H9 (cell line): Measurements from ENCODE around the gene SEMA4A. TPM values are rescaled to one million over a fixed set of nuclear protein-coding genes. Genes with fewer than 3 reads are reported as not detected.

ENCODE experiments used
- DNase-seq: peaks from one replicate; pipeline ENCODE4 v3.0.0-alpha.2; 2017
- H2AFZ ChIP-seq: one replicate; pipeline ENCODE4 v1.6.1; 2013; ENCODE audit warnings: mild to moderate bottlenecking, low read length, control low read depth, moderate library complexity
- H2AK5ac ChIP-seq: 2 replicates; pipeline ENCODE4 v1.6.1; 2013; ENCODE audit warnings: low read length, control low read depth, mixed read lengths; ENCODE audit not compliant: insufficient read length
- H2BK120ac ChIP-seq: one replicate; pipeline ENCODE4 v1.6.1; 2013; ENCODE audit warnings: low read depth, mild to moderate bottlenecking, low read length, control low read depth, inconsistent platforms; ENCODE audit not compliant: poor library complexity, severe bottlenecking
- H2BK12ac ChIP-seq: 2 replicates; pipeline ENCODE4 v1.6.1; 2013; ENCODE audit warnings: low read length, control low read depth, mixed read lengths, low read depth; ENCODE audit not compliant: insufficient read length
- H2BK15ac ChIP-seq: 2 replicates; pipeline ENCODE4 v1.6.1; 2013; ENCODE audit warnings: low read depth, low read length, control low read depth
- H2BK20ac ChIP-seq: one replicate; pipeline ENCODE4 v1.6.1; 2013; ENCODE audit warnings: low read depth, mild to moderate bottlenecking, low read length, control low read depth, inconsistent platforms; ENCODE audit not compliant: poor library complexity, severe bottlenecking
- H2BK5ac ChIP-seq: 2 replicates; pipeline ENCODE4 v1.6.1; 2013; ENCODE audit warnings: low read length, control low read depth, mixed read lengths; ENCODE audit not compliant: insufficient read length
- H3K14ac ChIP-seq: 2 replicates; pipeline ENCODE4 v1.6.1; 2013; ENCODE audit warnings: low read length, control low read depth; ENCODE audit not compliant: insufficient read depth
- H3K18ac ChIP-seq: 2 replicates; pipeline ENCODE4 v1.6.1; 2013; ENCODE audit warnings: low read depth, mild to moderate bottlenecking, mixed read lengths, low read length, control low read depth; ENCODE audit not compliant: insufficient read length
- H3K23ac ChIP-seq: 2 replicates; pipeline ENCODE4 v1.6.1; 2013; ENCODE audit warnings: low read length, control low read depth, mixed read lengths, low read depth; ENCODE audit not compliant: insufficient read length
- H3K23me2 ChIP-seq: 2 replicates; pipeline ENCODE4 v1.6.1; 2013; ENCODE audit warnings: low read depth, mild to moderate bottlenecking, mixed read lengths, low read length, control low read depth; ENCODE audit not compliant: insufficient read length, poor library complexity, severe bottlenecking
- H3K27ac ChIP-seq: 2 replicates; pipeline ENCODE4 v1.5.1; 2013; ENCODE audit warnings: low read length, control low read depth, mixed read lengths, low read depth; ENCODE audit not compliant: insufficient read length
- H3K27me3 ChIP-seq: 2 replicates; pipeline ENCODE4 v1.6.1; 2013; ENCODE audit warnings: low read length, control low read depth, inconsistent platforms; ENCODE audit not compliant: insufficient read depth
- H3K4ac ChIP-seq: 2 replicates; pipeline ENCODE4 v1.6.1; 2013; ENCODE audit warnings: low read depth, mild to moderate bottlenecking, control low read depth, inconsistent platforms, low read length, moderate library complexity
- H3K4me1 ChIP-seq: 2 replicates; pipeline ENCODE4 v1.6.1; 2013; ENCODE audit warnings: low read length, control low read depth, inconsistent platforms; ENCODE audit not compliant: insufficient read depth
- H3K4me2 ChIP-seq: 2 replicates; pipeline ENCODE4 v1.6.1; 2013; ENCODE audit warnings: low read length, control low read depth, mixed read lengths; ENCODE audit not compliant: insufficient read length, insufficient read depth
- H3K56ac ChIP-seq: 2 replicates; pipeline ENCODE4 v1.6.1; 2013; ENCODE audit warnings: low read depth, mild to moderate bottlenecking, mixed read lengths, low read length, control low read depth; ENCODE audit not compliant: insufficient read length
- H3K79me1 ChIP-seq: 2 replicates; pipeline ENCODE4 v1.6.1; 2013; ENCODE audit warnings: low read depth, mild to moderate bottlenecking, moderate library complexity, low read length, control low read depth, inconsistent platforms; ENCODE audit not compliant: insufficient read depth, poor library complexity, severe bottlenecking
- H3K79me2 ChIP-seq: 2 replicates; pipeline ENCODE4 v1.6.1; 2013; ENCODE audit warnings: low read length, control low read depth, inconsistent platforms; ENCODE audit not compliant: insufficient read depth
- H3K9ac ChIP-seq: 2 replicates; pipeline ENCODE4 v1.6.1; 2013; ENCODE audit warnings: low read length, control low read depth, mixed read lengths; ENCODE audit not compliant: insufficient read length; ENCODE audit errors: extremely low read depth
- H3K9me3 ChIP-seq: one replicate; pipeline ENCODE4 v1.6.1; 2013; ENCODE audit warnings: low read depth, low read length, inconsistent platforms; ENCODE audit not compliant: control insufficient read depth
- H3T11ph ChIP-seq: one replicate; pipeline ENCODE4 v1.6.1; 2013; ENCODE audit warnings: mild to moderate bottlenecking, low read length, control low read depth, inconsistent platforms
- H4K20me1 ChIP-seq: one replicate; pipeline ENCODE4 v1.6.1; 2013; ENCODE audit not compliant: control insufficient read depth, insufficient read length, insufficient read depth
- H4K5ac ChIP-seq: 2 replicates; pipeline ENCODE4 v1.6.1; 2013; ENCODE audit warnings: low read depth, mild to moderate bottlenecking, mixed read lengths, low read length, control low read depth; ENCODE audit not compliant: insufficient read length
- H4K8ac ChIP-seq: replicated peaks from 2 replicates; pipeline ENCODE4 v1.6.1; 2013; ENCODE audit warnings: low read length, control low read depth, mixed read lengths, low read depth; ENCODE audit not compliant: insufficient read length
- H4K91ac ChIP-seq: 2 replicates; pipeline ENCODE4 v1.6.1; 2013; ENCODE audit warnings: low read depth, mild to moderate bottlenecking, moderate library complexity, mixed read lengths, low read length, control low read depth; ENCODE audit not compliant: insufficient read length
- H3K27ac Mint-ChIP-seq, 3 experiments: 2 replicates in 2 of 3; 3 replicates in 1 of 3; pipeline ENCODE4 v1.8.0; 2020 to 2021; ENCODE audit warnings: mixed read lengths in 3 of 3, mild to moderate bottlenecking in 1 of 3, moderate library complexity in 1 of 3
- H3K27me3 Mint-ChIP-seq: 2 replicates; pipeline ENCODE4 v1.8.0; 2021; ENCODE audit warnings: low read depth, mild to moderate bottlenecking, moderate library complexity, mixed read lengths
- H3K36me3 Mint-ChIP-seq, 3 experiments: 2 replicates in 2 of 3; 3 replicates in 1 of 3; pipeline ENCODE4 v1.8.0; 2020 to 2021; ENCODE audit warnings: low read depth in 3 of 3, mixed read lengths in 3 of 3; ENCODE audit not compliant: insufficient read depth in 1 of 3
- H3K4me1 Mint-ChIP-seq, 2 experiments: 2 replicates each; pipeline ENCODE4 v1.8.0; 2020; ENCODE audit warnings: mixed read lengths in 2 of 2
- H3K4me3 Mint-ChIP-seq, 2 experiments: 2 replicates in 1 of 2; 3 replicates in 1 of 2; pipeline ENCODE4 v1.8.0; 2020 to 2021; ENCODE audit warnings: mild to moderate bottlenecking in 2 of 2, mixed read lengths in 2 of 2, moderate library complexity in 1 of 2
- H3K9me3 Mint-ChIP-seq, 2 experiments: 2 replicates in 1 of 2; 3 replicates in 1 of 2; pipeline ENCODE4 v1.8.0; 2020; ENCODE audit warnings: mild to moderate bottlenecking in 2 of 2, mixed read lengths in 2 of 2, moderate library complexity in 1 of 2
- WGBS: extraction: QIAGEN DNeasy Blood & Tissue Kit; methylation state at CpG from one replicate; pipeline ENCODE4 v1.1.7; 2013; ENCODE audit warnings: missing lambda C conversion rate, low lambda C conversion rate, mixed read lengths; ENCODE audit not compliant: insufficient read length; ENCODE audit errors: extremely low coverage; 5-methylcytosine and 5-hydroxymethylcytosine counted together
- total RNA-seq: library from RNA; stranded (reverse); gene quantifications from 2 replicates; pipeline ENCODE4 v1.2.1, GENCODE V29; 2021
- TF ChIP-seq, protein P1 (sequence below): fragments of 200-600 bp; sonication (generic); conservative IDR thresholded peaks from 3 replicates; pipeline ENCODE4 v1.8.0; 2021; ENCODE audit warnings: antibody characterized with exemption, mild to moderate bottlenecking

The SEMA4A gene
- total RNA-seq, 1 experiment from 2014 or later = 11.1 TPM

DNA sequence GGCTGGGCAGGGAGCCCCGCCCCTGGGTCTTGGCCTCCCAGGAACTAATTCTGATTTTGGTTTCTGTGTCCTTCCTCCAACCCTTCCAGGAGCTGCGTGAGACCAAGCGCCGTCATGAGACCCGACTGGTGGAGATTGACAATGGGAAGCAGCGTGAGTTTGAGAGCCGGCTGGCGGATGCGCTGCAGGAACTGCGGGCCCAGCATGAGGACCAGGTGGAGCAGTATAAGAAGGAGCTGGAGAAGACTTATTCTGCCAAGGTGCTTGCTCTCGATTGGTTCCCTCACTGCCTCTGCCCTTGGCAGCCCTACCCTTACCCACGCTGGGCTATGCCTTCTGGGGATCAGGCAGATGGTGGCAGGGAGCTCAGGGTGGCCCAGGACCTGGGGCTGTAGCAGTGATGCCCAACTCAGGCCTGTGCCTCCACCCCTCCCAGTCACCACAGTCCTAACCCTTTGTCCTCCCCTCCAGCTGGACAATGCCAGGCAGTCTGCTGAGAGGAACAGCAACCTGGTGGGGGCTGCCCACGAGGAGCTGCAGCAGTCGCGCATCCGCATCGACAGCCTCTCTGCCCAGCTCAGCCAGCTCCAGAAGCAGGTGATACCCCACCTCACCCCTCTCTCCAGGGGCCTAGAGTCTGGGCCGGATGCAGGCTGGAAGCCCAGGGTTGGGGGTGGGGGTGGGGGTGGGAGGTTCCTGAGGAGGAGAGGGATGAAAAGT lies 18.5 kb upstream of the SEMA4A start:
- Histone ChIP-seq H2BK20ac (no peak overlapping the region), H3T11ph (no peak overlapping the region), H2BK120ac (no peak overlapping the region), H3K79me2 (no peaks in the 10 kb centered on the region), H3K9me3 (no peaks in the 10 kb centered on the region), H2AFZ (no peak overlapping the region), H3K23ac (no peak overlapping the region), H3K4me1 (peaks cover 3% of the 10 kb centered on the region; the same call in 1 of the 2 replicates), H3K4me2 (no peak overlapping the region), H3K9ac (no peak overlapping the region), H3K27ac (no peak overlapping the region), H3K18ac (no peak overlapping the region), H2BK15ac (no peak overlapping the region), H4K5ac (no peak overlapping the region), H2BK12ac (no peak overlapping the region), H3K79me1 (no peaks in the 10 kb centered on the region), H4K91ac (no peak overlapping the region), H4K20me1 (no peaks in the 10 kb centered on the region), H2AK5ac (no peak overlapping the region), H3K56ac (no peak overlapping the region), H3K4ac (no peak overlapping the region), H2BK5ac (no peak overlapping the region), H3K23me2 (no peaks in the 10 kb centered on the region), H3K27me3 (no peaks in the 10 kb centered on the region), H4K8ac (no peak overlapping the region), H3K14ac (no peak overlapping the region)
- H3K4me3 Mint-ChIP-seq = no peak overlapping the region; a peak in 1 of 5 replicates
- no peak for DNase-seq
- peaks cover 19 to 61% (median 56%) of the 10 kb centered on the region in 3 experiments for H3K36me3 Mint-ChIP-seq
- H3K9me3 Mint-ChIP-seq = no peaks in the 10 kb centered on the region
- no peak overlapping the region for H3K27ac Mint-ChIP-seq
- no peaks in the 10 kb centered on the region for H3K27me3 Mint-ChIP-seq
- peaks cover 3 to 7% of the 10 kb centered on the region in 2 experiments for H3K4me1 Mint-ChIP-seq
- WGBS = no CpG with 5 or more reads among the region's 18 CpGs
- TF ChIP-seq, protein P1, sequence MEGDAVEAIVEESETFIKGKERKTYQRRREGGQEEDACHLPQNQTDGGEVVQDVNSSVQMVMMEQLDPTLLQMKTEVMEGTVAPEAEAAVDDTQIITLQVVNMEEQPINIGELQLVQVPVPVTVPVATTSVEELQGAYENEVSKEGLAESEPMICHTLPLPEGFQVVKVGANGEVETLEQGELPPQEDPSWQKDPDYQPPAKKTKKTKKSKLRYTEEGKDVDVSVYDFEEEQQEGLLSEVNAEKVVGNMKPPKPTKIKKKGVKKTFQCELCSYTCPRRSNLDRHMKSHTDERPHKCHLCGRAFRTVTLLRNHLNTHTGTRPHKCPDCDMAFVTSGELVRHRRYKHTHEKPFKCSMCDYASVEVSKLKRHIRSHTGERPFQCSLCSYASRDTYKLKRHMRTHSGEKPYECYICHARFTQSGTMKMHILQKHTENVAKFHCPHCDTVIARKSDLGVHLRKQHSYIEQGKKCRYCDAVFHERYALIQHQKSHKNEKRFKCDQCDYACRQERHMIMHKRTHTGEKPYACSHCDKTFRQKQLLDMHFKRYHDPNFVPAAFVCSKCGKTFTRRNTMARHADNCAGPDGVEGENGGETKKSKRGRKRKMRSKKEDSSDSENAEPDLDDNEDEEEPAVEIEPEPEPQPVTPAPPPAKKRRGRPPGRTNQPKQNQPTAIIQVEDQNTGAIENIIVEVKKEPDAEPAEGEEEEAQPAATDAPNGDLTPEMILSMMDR = no peak
